Brain pericyte (primary cell): ENCODE data around the gene BEST1.
"Not testable (repeated sequence)": the region's sequence is repeated elsewhere in the genome, so short reads cannot be mapped to it uniquely, and the experiment has no call there.

Experiments
- DNase-seq: peaks from one replicate; pipeline ENCODE4 v3.0.0-alpha.2; 2012; ENCODE audit warnings: low read depth, low spot score

The BEST1 gene

DNA sequence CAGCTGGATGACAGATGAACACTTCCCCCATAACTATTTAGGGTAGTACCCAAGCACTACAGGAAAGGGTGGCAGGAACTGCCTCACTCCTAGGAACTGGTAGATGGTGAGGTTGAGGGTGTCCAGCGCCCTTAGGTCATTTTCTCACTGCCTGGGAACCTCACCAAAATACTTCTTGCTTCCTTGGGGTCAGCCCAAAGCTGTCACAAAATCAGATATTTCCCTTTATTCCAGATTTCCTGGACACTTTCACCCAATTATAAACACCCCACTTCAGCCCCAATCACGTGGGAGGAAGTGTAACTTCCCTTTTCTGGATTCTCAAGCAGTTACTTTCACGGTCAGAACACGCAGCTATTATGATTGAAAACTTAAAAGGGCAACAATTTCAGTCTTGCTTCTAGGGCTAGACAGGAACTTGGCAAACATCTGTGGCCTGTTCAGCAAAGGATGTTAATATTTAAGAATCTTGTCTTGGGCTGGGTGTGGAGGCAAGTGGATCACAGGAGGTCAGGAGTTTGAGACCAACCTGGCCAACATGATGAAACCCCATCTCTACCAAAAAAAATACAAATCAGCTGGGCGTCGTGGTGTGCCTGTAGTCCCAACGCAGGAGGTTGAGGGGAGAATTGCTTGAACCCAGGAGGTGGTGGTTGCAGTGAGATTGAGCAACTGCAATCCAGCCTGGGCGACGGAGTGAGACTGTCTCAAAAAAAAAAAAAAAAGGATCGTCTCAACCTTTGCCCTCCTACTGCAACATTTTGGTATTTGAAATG lies 13.3 kb downstream of the BEST1 start:
- no peak for DNase-seq

- no peak for DNase-seq
These were observed 14.0 kb downstream of the BEST1 start for GRCh38 chr11:61964058-61964665.

- not testable (repeated sequence) for DNase-seq
These were observed 14.6 kb downstream of the BEST1 start for GRCh38 chr11:61964666-61965271.

DNA sequence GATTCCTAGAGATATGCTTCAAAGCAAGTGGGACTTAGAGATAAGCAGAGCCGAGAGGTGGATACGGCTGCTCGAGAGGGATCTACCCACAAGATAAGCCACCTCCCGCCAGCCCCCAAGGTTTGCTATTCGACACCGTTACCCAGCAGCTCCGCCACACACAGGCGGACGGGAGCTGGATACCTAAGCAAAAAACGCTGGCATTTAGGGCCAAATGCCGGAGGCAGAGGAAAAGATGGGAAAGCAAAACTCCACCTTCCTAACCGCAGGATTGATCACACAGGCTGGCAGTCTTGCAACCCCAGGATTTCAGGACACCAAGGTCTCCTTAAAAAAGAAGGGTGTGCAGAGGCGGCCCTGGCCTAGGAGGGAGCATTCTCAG lies 16.6 kb downstream of the BEST1 start:
- DNase-seq = no peak

DNA sequence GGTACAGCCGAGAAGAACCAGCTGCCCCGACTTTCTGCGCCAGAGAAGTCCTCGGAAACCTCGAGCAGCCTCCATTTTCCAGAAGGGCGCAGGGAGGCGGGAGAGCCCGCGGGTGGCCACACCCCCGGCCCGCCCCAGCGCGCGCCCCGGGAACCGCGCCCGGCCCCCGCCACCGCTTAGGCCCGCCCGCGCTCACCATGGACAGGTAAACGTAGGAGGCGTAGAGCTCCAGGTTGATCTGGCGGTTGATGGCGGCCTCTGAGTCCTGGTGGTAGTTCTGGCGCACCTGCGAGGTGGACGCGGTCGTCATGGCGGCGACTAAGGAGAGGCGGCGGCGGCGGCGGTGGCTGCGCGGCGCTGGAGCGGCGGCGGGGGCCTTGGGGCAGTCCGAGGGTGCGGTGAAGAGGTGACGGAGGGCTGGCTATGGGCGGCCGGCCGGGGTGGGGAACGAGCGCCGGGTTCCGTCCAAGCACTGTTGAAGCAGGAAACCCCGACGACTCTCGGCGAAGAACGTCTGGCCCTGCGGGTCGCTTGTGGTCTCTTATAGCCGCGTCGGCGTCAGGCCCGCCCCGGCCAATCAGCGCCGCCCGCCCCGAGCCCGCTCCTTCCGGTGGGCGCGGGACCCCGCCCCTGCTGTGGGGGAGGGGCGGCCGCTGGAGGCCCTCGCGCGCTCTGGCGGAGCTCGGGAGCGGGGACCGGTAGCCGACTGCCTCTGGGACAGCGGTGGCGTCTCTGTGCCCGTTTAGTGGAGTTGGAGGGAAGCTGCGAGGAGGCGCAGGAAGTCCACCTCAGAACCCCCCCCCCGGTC lies 17.2 kb downstream of the BEST1 start, which contains the start of gene FTH1:
TSS of gene FTH1 (minus strand) at position 519 of the 808 bp plus-strand sequence. CDS start at position 310, 209 bp downstream.
- DNase-seq = no peak

DNA sequence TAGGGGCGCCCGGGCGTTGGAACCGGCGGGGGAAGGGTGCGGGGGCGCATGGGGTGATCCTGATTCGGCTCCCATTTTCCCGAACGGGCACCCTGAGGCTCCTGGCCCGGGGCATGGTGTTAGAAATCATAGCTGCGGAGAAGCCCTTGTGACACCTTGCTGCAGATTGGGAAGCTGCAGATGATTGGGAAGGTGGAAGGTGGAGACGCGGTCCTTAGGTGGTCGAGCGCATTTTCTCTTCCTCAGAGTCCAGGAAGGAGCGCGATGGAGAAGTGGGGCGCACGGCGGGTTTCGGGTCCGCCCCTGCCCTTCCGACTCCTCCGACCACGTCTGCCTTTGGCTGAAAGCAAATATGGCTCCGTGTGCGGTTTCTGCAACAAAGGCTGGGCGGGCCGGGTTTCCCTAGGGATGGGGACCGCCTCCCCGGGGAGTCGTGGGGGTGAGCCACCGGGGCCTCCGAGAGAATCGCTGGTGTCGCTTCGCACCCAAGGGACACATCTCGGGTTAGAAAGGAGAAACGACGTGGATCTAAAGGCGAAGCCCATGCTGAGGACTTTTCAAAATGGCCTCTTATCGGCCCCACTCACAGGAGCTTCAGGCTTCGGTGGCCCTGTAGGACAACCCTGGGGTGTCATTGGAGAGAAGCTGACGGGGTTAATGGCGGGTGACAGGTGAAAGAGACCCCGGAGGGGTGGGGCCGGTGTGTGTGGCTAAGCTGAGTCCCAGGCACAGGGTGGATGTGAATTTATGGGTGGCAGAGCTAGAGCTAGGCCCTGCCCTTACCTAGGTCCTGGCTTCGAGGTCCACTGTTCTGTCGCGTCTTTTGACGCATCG lies 18.0 kb downstream of the BEST1 start:
- no peak for DNase-seq

- no peak for DNase-seq
These were observed 18.7 kb downstream of the BEST1 start for GRCh38 chr11:61968758-61969390.

DNA sequence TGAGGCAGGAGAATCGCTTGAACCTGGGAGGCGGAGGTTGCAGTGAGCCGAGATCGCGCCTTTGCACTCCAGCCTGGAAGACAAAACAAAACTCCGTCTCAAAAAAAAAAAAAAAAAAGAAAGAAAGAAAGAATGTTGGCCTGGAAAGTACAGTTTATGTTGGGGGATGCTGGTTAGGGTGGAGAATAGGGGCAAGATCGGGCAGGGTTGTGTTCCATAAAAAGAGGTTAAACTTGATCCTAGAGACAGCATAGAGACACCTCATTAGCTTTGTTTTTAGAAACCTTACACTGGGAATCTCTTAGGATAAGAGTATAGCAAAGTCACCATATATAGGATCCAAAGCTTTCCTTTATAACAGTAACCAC lies 19.2 kb downstream of the BEST1 start:
- no peak for DNase-seq

- no peak for DNase-seq
These were observed 19.9 kb downstream of the BEST1 start for GRCh38 chr11:61969838-61970662.

- peak; percentile 93 for DNase-seq
These were observed 21.3 kb downstream of the BEST1 start for GRCh38 chr11:61971248-61972111.

DNA sequence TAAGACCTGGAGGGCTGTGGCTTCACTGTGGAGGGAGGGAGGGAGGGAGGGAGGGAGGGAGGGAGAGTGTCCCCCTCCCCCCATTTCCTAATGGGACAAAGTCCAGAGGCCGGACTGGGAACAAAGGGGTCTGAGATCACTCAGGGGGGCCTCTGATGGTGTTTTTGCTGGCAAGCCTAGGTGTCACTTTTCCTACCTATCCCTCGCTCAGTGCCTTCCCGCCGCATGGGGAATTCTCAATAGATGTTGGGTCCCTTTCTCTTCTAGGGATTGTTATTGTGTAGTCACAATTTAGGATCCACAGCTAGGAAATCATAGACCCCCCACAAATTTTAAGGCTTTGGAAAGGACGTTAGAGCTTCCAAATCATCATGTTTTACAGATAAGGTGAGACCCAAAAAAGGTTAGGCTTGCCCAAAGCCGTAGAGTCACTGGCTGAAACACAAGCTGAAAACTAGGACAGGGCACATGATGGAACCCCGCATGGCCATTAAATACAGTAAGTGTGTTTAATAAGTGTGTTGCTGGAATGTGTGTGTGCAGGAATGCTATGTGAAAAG lies 22.0 kb downstream of the BEST1 start:
- DNase-seq = no peak

- DNase-seq = no peak
These were observed 22.7 kb downstream of the BEST1 start for GRCh38 chr11:61972672-61973475.

DNA sequence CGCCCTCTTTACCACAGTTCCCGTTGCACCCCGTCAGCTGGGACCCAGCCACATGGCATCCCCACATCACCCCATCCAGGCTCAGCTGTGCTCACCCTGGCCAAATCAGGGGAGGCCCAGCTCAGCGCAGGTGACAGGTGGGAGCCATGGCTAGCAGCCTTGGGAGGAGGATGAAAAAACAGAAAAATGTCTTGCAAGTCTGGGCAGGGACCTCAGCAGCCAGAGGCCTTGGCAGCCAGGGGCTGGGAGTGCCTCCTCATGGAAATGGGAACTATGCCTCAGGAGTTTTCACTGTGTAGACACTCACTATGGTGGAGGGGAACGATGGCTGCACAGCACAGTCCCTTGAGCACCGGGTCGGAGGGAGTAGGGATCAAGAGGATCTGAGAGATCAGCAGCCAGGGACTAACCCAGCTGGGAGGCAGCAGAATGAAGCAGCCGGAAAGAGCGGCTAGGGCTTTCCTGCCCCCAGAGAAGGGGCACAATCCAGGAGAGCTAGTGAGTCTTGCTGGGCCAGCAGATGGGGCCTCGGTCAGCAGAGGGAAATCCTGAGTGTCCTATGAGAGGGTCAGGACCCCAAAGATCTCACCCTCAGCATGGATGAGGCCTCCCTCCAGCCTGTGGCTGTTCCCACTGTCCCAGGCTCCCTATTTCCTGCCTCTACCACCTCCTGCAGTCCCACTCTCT lies 23.5 kb downstream of the BEST1 start:
- no peak for DNase-seq

GRCh38 chr11:61974766-61975631 lies 24.8 kb downstream of the BEST1 start:
- DNase-seq = no peak

GRCh38 chr11:61975638-61976419 lies 25.7 kb downstream of the BEST1 start:
- no peak for DNase-seq
